Ecto neural progenitor cell (in vitro differentiated cells): ENCODE data around the gene HCLS1.
"Not testable (repeated sequence)": the region's sequence is repeated elsewhere in the genome, so short reads cannot be mapped to it uniquely, and the experiment has no call there.

Source experiments
- DNase-seq: peaks from one replicate; pipeline ENCODE4 v3.0.0-alpha.2; 2018; ENCODE audit warnings: low spot score

The HCLS1 gene

DNA sequence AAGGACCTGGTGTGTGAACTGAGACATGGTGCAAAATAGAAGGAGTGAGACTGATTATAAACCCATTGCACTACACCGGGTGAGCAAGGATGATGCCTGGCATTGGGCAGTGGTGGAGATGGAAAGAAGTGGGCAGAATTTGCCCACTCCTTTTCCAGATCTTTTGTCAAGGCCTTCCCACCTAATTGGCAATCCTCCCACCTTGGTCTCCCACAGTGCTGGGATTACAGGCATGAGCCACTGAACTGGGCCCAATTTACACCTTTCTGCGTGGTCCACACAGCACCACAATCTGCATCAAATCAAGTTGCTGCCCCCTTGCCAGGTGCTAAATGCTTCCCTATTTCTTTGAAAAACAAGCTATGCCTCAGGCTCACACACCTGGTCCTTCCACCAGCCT is 62.1 kb downstream of the HCLS1 start:
- DNase-seq = no peak

DNA sequence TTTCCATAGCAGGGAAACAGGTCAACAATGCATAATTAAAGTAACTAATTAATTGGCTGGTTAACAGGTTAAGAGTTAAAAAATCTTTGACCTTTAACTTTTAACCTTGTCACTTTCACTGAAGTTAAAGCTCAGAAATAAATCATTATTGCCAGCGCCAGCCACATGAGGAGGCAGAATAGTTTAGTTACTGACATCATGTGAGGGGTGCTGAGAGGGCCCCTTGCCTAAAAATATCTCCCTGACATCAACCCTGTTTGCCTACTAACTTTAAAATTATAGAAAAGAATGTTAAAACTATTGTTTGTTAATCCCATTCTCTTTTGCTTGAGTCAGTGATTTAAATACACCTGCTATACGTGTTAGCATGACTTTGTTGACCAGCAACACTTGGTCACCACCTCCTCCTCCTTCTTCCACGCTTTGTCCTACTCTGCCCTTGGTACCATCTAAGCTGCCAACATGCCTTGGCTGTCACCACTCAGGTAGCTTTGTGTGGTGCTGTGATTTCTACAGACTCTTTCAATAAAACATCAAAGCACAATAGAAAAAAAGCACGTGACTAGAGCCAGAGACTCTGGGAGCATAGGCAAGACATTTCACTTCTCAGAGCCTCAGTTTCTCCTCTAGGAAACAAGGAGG is 64.8 kb downstream of the HCLS1 start:
- no peak for DNase-seq

DNA sequence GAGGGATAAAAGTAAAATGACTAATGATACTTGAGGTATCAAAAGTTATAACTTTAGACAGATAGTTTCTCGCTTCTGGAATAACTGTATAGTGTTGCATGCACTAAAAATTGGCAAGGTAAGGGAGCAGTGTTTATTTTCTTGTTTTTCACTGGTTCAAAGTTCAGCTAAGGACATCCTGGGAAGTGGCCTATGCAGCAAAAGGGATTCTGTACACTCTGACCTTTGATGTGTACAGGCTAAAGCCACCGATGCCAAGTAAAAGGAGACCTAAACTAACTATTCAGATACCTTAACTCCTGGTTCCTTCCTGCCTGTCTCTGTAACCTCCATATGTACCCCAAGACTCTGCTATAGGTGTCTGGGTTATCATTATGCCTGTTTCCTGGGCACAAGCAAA is 65.9 kb downstream of the HCLS1 start:
- DNase-seq = no peak

DNA sequence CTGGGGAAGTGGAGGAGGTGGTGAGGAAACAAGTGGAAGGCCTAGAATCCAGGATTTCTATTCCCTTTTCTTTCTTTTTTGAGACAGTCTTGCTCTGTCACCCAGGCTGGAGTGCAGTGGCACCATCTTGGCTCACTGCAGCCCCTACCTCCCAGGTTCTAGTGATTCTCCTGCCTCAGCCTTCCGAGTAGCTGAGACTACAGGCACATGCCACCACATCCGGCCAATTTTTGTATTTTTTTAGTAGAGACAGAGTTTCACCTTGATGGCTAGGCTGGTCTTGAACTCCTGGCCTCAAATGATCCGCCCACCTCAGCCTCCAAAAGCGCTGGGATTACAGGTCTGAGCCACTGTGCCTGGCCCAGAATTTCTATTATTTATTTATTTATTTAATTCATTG is 66.9 kb downstream of the HCLS1 start:
- not testable (repeated sequence) for DNase-seq

DNA sequence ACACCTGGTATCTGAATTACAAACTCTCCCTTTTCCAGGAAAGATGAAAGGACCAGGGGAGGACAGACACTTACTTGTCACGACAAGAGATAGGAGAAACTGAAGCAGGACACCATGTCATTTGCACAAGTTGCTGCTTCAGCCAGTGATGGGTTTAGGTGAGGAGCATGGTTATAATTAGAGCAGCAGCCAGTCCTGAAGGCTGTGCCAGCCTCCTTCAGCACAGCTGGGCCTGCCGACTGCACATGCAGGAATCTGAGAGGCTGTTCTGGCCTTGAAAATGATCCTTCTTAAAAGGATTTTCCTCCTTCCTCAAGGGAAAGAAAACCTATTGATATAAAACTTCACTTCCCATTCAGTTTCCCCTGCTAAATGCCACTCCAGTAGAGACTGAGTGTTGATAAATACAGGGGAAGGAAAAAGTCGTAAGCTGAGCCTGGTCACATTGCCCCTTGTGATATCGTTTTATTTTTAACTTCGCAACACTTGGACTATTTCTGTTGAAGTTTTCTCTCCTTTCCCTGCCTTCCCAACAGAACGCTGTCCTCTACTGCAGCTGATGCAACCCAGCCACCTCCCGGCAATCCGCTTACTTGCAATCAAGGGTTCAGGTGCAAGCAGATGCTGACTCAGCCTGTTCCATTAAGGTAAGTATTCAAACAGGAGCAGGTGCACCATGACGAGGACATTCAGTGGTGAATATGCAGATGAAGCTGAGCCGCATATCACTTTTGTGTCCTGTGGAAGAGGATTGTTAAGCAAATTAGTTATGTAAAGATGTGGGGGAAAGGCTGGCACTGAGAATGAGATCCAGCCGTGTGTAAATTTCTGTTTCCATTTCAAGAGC is 67.6 kb downstream of the HCLS1 start, which contains the start of gene FBXO40:
Gene FBXO40 (plus strand): TSS at position 524 of the 847 bp plus-strand sequence. CDS start 27,197 bp downstream, outside the sequence.
- no peak for DNase-seq

DNA sequence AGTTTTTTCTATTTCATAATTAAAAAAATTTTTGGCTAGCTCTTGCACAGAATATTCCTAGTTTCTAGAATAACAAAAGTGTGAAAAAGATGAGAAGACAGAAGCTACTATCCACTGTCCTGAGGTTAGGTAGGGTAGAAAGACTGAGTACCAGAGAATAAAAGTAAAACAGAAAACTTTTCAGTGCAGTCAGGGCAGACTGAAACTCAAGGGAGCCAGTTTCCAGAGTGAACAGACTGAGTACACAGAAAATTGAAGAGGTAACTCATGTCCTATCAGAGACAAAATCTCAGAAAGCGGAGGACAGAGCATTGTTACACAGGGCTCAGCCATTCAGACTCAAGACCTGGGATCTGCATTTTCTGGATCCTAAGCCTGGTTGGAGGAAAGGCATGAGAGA is 76.3 kb downstream of the HCLS1 start:
- no peak for DNase-seq

DNA sequence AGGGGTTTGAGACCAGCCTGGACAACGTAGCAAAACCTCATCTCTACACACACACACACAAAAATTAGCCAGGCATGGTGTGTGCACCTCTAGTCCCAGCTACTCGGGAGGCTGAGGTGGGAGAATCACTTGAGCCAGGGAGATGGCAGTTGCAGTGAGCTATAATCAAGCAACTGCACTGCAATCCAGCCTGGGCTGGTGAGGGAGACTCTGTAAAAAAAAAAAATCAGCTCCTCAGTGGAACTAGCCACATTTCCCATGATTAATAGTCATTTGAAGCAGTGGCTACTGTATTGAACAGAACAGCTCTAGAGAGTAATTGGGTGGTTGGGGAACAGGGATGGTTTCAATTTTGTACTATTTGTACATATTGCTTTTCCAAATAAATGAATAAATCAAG is 79.0 kb downstream of the HCLS1 start:
- DNase-seq = no peak
